H9 (cell line): Measurements from ENCODE around the gene MAPK13. TPM values are rescaled to one million over a fixed set of nuclear protein-coding genes. Genes with fewer than 3 reads are reported as not detected.

Experiments
- DNase-seq: peaks from one replicate; pipeline ENCODE4 v3.0.0-alpha.2; 2017
- H2AFZ ChIP-seq: one replicate; pipeline ENCODE4 v1.6.1; 2013; ENCODE audit warnings: mild to moderate bottlenecking, low read length, control low read depth, moderate library complexity
- H2AK5ac ChIP-seq: 2 replicates; pipeline ENCODE4 v1.6.1; 2013; ENCODE audit warnings: low read length, control low read depth, mixed read lengths; ENCODE audit not compliant: insufficient read length
- H2BK120ac ChIP-seq: one replicate; pipeline ENCODE4 v1.6.1; 2013; ENCODE audit warnings: low read depth, mild to moderate bottlenecking, low read length, control low read depth, inconsistent platforms; ENCODE audit not compliant: poor library complexity, severe bottlenecking
- H2BK12ac ChIP-seq: 2 replicates; pipeline ENCODE4 v1.6.1; 2013; ENCODE audit warnings: low read length, control low read depth, mixed read lengths, low read depth; ENCODE audit not compliant: insufficient read length
- H2BK15ac ChIP-seq: 2 replicates; pipeline ENCODE4 v1.6.1; 2013; ENCODE audit warnings: low read depth, low read length, control low read depth
- H2BK20ac ChIP-seq: one replicate; pipeline ENCODE4 v1.6.1; 2013; ENCODE audit warnings: low read depth, mild to moderate bottlenecking, low read length, control low read depth, inconsistent platforms; ENCODE audit not compliant: poor library complexity, severe bottlenecking
- H2BK5ac ChIP-seq: 2 replicates; pipeline ENCODE4 v1.6.1; 2013; ENCODE audit warnings: low read length, control low read depth, mixed read lengths; ENCODE audit not compliant: insufficient read length
- H3K14ac ChIP-seq: 2 replicates; pipeline ENCODE4 v1.6.1; 2013; ENCODE audit warnings: low read length, control low read depth; ENCODE audit not compliant: insufficient read depth
- H3K18ac ChIP-seq: 2 replicates; pipeline ENCODE4 v1.6.1; 2013; ENCODE audit warnings: low read depth, mild to moderate bottlenecking, mixed read lengths, low read length, control low read depth; ENCODE audit not compliant: insufficient read length
- H3K23ac ChIP-seq: 2 replicates; pipeline ENCODE4 v1.6.1; 2013; ENCODE audit warnings: low read length, control low read depth, mixed read lengths, low read depth; ENCODE audit not compliant: insufficient read length
- H3K23me2 ChIP-seq: 2 replicates; pipeline ENCODE4 v1.6.1; 2013; ENCODE audit warnings: low read depth, mild to moderate bottlenecking, mixed read lengths, low read length, control low read depth; ENCODE audit not compliant: insufficient read length, poor library complexity, severe bottlenecking
- H3K27ac ChIP-seq: 2 replicates; pipeline ENCODE4 v1.5.1; 2013; ENCODE audit warnings: low read length, control low read depth, mixed read lengths, low read depth; ENCODE audit not compliant: insufficient read length
- H3K27me3 ChIP-seq: 2 replicates; pipeline ENCODE4 v1.6.1; 2013; ENCODE audit warnings: low read length, control low read depth, inconsistent platforms; ENCODE audit not compliant: insufficient read depth
- H3K4ac ChIP-seq: 2 replicates; pipeline ENCODE4 v1.6.1; 2013; ENCODE audit warnings: low read depth, mild to moderate bottlenecking, control low read depth, inconsistent platforms, low read length, moderate library complexity
- H3K4me1 ChIP-seq: 2 replicates; pipeline ENCODE4 v1.6.1; 2013; ENCODE audit warnings: low read length, control low read depth, inconsistent platforms; ENCODE audit not compliant: insufficient read depth
- H3K4me2 ChIP-seq: 2 replicates; pipeline ENCODE4 v1.6.1; 2013; ENCODE audit warnings: low read length, control low read depth, mixed read lengths; ENCODE audit not compliant: insufficient read length, insufficient read depth
- H3K56ac ChIP-seq: 2 replicates; pipeline ENCODE4 v1.6.1; 2013; ENCODE audit warnings: low read depth, mild to moderate bottlenecking, mixed read lengths, low read length, control low read depth; ENCODE audit not compliant: insufficient read length
- H3K79me1 ChIP-seq: 2 replicates; pipeline ENCODE4 v1.6.1; 2013; ENCODE audit warnings: low read depth, mild to moderate bottlenecking, moderate library complexity, low read length, control low read depth, inconsistent platforms; ENCODE audit not compliant: insufficient read depth, poor library complexity, severe bottlenecking
- H3K79me2 ChIP-seq: 2 replicates; pipeline ENCODE4 v1.6.1; 2013; ENCODE audit warnings: low read length, control low read depth, inconsistent platforms; ENCODE audit not compliant: insufficient read depth
- H3K9ac ChIP-seq: 2 replicates; pipeline ENCODE4 v1.6.1; 2013; ENCODE audit warnings: low read length, control low read depth, mixed read lengths; ENCODE audit not compliant: insufficient read length; ENCODE audit errors: extremely low read depth
- H3K9me3 ChIP-seq: one replicate; pipeline ENCODE4 v1.6.1; 2013; ENCODE audit warnings: low read depth, low read length, inconsistent platforms; ENCODE audit not compliant: control insufficient read depth
- H3T11ph ChIP-seq: one replicate; pipeline ENCODE4 v1.6.1; 2013; ENCODE audit warnings: mild to moderate bottlenecking, low read length, control low read depth, inconsistent platforms
- H4K20me1 ChIP-seq: one replicate; pipeline ENCODE4 v1.6.1; 2013; ENCODE audit not compliant: control insufficient read depth, insufficient read length, insufficient read depth
- H4K5ac ChIP-seq: 2 replicates; pipeline ENCODE4 v1.6.1; 2013; ENCODE audit warnings: low read depth, mild to moderate bottlenecking, mixed read lengths, low read length, control low read depth; ENCODE audit not compliant: insufficient read length
- H4K8ac ChIP-seq: replicated peaks from 2 replicates; pipeline ENCODE4 v1.6.1; 2013; ENCODE audit warnings: low read length, control low read depth, mixed read lengths, low read depth; ENCODE audit not compliant: insufficient read length
- H4K91ac ChIP-seq: 2 replicates; pipeline ENCODE4 v1.6.1; 2013; ENCODE audit warnings: low read depth, mild to moderate bottlenecking, moderate library complexity, mixed read lengths, low read length, control low read depth; ENCODE audit not compliant: insufficient read length
- H3K27ac Mint-ChIP-seq, 3 experiments: 2 replicates in 2 of 3; 3 replicates in 1 of 3; pipeline ENCODE4 v1.8.0; 2020 to 2021; ENCODE audit warnings: mixed read lengths in 3 of 3, mild to moderate bottlenecking in 1 of 3, moderate library complexity in 1 of 3
- H3K27me3 Mint-ChIP-seq: 2 replicates; pipeline ENCODE4 v1.8.0; 2021; ENCODE audit warnings: low read depth, mild to moderate bottlenecking, moderate library complexity, mixed read lengths
- H3K36me3 Mint-ChIP-seq, 3 experiments: 2 replicates in 2 of 3; 3 replicates in 1 of 3; pipeline ENCODE4 v1.8.0; 2020 to 2021; ENCODE audit warnings: low read depth in 3 of 3, mixed read lengths in 3 of 3; ENCODE audit not compliant: insufficient read depth in 1 of 3
- H3K4me1 Mint-ChIP-seq, 2 experiments: 2 replicates each; pipeline ENCODE4 v1.8.0; 2020; ENCODE audit warnings: mixed read lengths in 2 of 2
- H3K4me3 Mint-ChIP-seq, 2 experiments: 2 replicates in 1 of 2; 3 replicates in 1 of 2; pipeline ENCODE4 v1.8.0; 2020 to 2021; ENCODE audit warnings: mild to moderate bottlenecking in 2 of 2, mixed read lengths in 2 of 2, moderate library complexity in 1 of 2
- H3K9me3 Mint-ChIP-seq, 2 experiments: 2 replicates in 1 of 2; 3 replicates in 1 of 2; pipeline ENCODE4 v1.8.0; 2020; ENCODE audit warnings: mild to moderate bottlenecking in 2 of 2, mixed read lengths in 2 of 2, moderate library complexity in 1 of 2
- CTCF ChIP-seq: fragments of 200-600 bp; sonication (generic); conservative IDR thresholded peaks from 3 replicates; pipeline ENCODE4 v1.8.0; 2021; ENCODE audit warnings: antibody characterized with exemption, mild to moderate bottlenecking
- WGBS: extraction: QIAGEN DNeasy Blood & Tissue Kit; methylation state at CpG from one replicate; pipeline ENCODE4 v1.1.7; 2013; ENCODE audit warnings: missing lambda C conversion rate, low lambda C conversion rate, mixed read lengths; ENCODE audit not compliant: insufficient read length; ENCODE audit errors: extremely low coverage; 5-methylcytosine and 5-hydroxymethylcytosine counted together
- total RNA-seq: library from RNA; stranded (reverse); gene quantifications from 2 replicates; pipeline ENCODE4 v1.2.1, GENCODE V29; 2021

MAPK13 gene
- total RNA-seq, 1 experiment from 2014 or later = 18.9 TPM

GRCh38 chr6:36110863-36111262 lies 19.4 kb upstream of the MAPK13 start:
- Mint-ChIP-seq H3K4me3 (no peak overlapping the region), H3K27ac (peak overlapping the region in 1 of 3 experiments; percentile 80; a peak in 1 of 7 replicates), H3K4me1 (peaks cover 8 to 9% of the 10 kb centered on the region in 2 experiments; a peak in 2 of 4 replicates), H3K9me3 (no peaks in the 10 kb centered on the region), H3K36me3 (peaks cover 5 to 35% (median 16%) of the 10 kb centered on the region in 3 experiments), H3K27me3 (no peaks in the 10 kb centered on the region)
- no peak overlapping the region for H2BK12ac ChIP-seq
- no peak overlapping the region for H3K18ac ChIP-seq
- H2BK20ac ChIP-seq = no peak overlapping the region
- no peak overlapping the region for H3K14ac ChIP-seq
- H3K56ac ChIP-seq = no peak overlapping the region
- WGBS = no CpG with 5 or more reads among the region's 4 CpGs
- no peak overlapping the region for H3K4me2 ChIP-seq
- H3K9ac ChIP-seq = no peak overlapping the region
- H3K79me1 ChIP-seq = no peaks in the 10 kb centered on the region
- H2BK120ac ChIP-seq = no peak overlapping the region
- no peaks in the 10 kb centered on the region for H3K27me3 ChIP-seq
- H3K23me2 ChIP-seq = no peaks in the 10 kb centered on the region
- no peaks in the 10 kb centered on the region for H3K9me3 ChIP-seq
- H2AFZ ChIP-seq = no peak overlapping the region
- no peak overlapping the region for H2BK15ac ChIP-seq
- no peak overlapping the region for H4K5ac ChIP-seq
- no peak overlapping the region for H3K27ac ChIP-seq
- no peak for DNase-seq
- H3T11ph ChIP-seq = no peak overlapping the region
- H4K20me1 ChIP-seq = no peaks in the 10 kb centered on the region
- H3K79me2 ChIP-seq = no peaks in the 10 kb centered on the region
- H4K8ac ChIP-seq = no peak overlapping the region
- no peak overlapping the region for H3K4ac ChIP-seq
- H4K91ac ChIP-seq = no peak overlapping the region
- H2BK5ac ChIP-seq = no peak overlapping the region
- H3K23ac ChIP-seq = no peak overlapping the region
- H3K4me1 ChIP-seq = no peaks in the 10 kb centered on the region
- no peak overlapping the region for H2AK5ac ChIP-seq
- TF ChIP-seq CTCF = no peak
